Trophoblast cell (in vitro differentiated cells and primary cell): Measurements from ENCODE around the gene OBI1.
A peak's percentile ranks its signal among the peaks of the same experiment; 100 is the strongest.

Source experiments
- DNase-seq, 2 donors: peaks; one replicate each; pipeline ENCODE4 v3.0.0-alpha.2; 2016
- H2AFZ ChIP-seq: 2 replicates; pipeline ENCODE4 v1.6.1; 2013; ENCODE audit warnings: low read length, moderate library complexity, mild to moderate bottlenecking; ENCODE audit not compliant: insufficient read depth, poor library complexity
- H2AK5ac ChIP-seq: 2 replicates; pipeline ENCODE4 v1.6.1; 2013; ENCODE audit warnings: mild to moderate bottlenecking, low read length
- H2BK120ac ChIP-seq: 2 replicates; pipeline ENCODE4 v1.6.1; 2013; ENCODE audit warnings: low read length, mild to moderate bottlenecking, moderate library complexity; ENCODE audit not compliant: insufficient read depth, poor library complexity
- H2BK12ac ChIP-seq: 2 replicates; pipeline ENCODE4 v1.6.1; 2013; ENCODE audit warnings: mild to moderate bottlenecking, low read length, moderate library complexity
- H2BK5ac ChIP-seq: 2 replicates; pipeline ENCODE4 v1.6.1; 2013; ENCODE audit warnings: low read length, low read depth, moderate library complexity, mild to moderate bottlenecking; ENCODE audit not compliant: poor library complexity
- H3K14ac ChIP-seq: 2 replicates; pipeline ENCODE4 v1.6.1; 2013; ENCODE audit warnings: mild to moderate bottlenecking, low read length
- H3K18ac ChIP-seq: 2 replicates; pipeline ENCODE4 v1.6.1; 2013; ENCODE audit warnings: mild to moderate bottlenecking, low read length
- H3K23ac ChIP-seq: 2 replicates; pipeline ENCODE4 v1.6.1; 2013; ENCODE audit warnings: low read length
- H3K27ac ChIP-seq: 2 replicates; pipeline ENCODE4 v1.5.1; 2013; ENCODE audit warnings: low read depth, mild to moderate bottlenecking, inconsistent platforms, low read length, moderate library complexity
- H3K27me3 ChIP-seq: 2 replicates; pipeline ENCODE4 v1.6.1; 2013; ENCODE audit warnings: inconsistent platforms, mild to moderate bottlenecking, low read length, moderate library complexity; ENCODE audit not compliant: insufficient read depth
- H3K36me3 ChIP-seq, 2 experiments: 1 replicate in 1 of 2; 2 replicates in 1 of 2; pipeline ENCODE4 v1.6.1; 2013; ENCODE audit warnings: low read length in 2 of 2, mild to moderate bottlenecking in 2 of 2, moderate library complexity in 1 of 2; ENCODE audit not compliant: insufficient read depth in 2 of 2, control insufficient read depth in 1 of 2
- H3K4ac ChIP-seq: 2 replicates; pipeline ENCODE4 v1.6.1; 2013; ENCODE audit warnings: low read depth, mild to moderate bottlenecking, low read length, moderate library complexity
- H3K4me1 ChIP-seq, 2 experiments: 1 replicate in 1 of 2; 2 replicates in 1 of 2; pipeline ENCODE4 v1.6.1; 2013; ENCODE audit warnings: low read length in 2 of 2, mild to moderate bottlenecking in 2 of 2, moderate library complexity in 1 of 2; ENCODE audit not compliant: insufficient read depth in 2 of 2, control insufficient read depth in 1 of 2
- H3K4me2 ChIP-seq: 2 replicates; pipeline ENCODE4 v1.6.1; 2013; ENCODE audit warnings: inconsistent platforms, mild to moderate bottlenecking, low read length, moderate library complexity
- H3K4me3 ChIP-seq: 2 replicates; pipeline ENCODE4 v1.5.1; 2013; ENCODE audit warnings: mild to moderate bottlenecking, low read depth, low read length, inconsistent platforms
- H3K79me1 ChIP-seq: one replicate; pipeline ENCODE4 v1.6.1; 2013; ENCODE audit warnings: low read length
- H3K79me2 ChIP-seq: 2 replicates; pipeline ENCODE4 v1.6.1; 2013; ENCODE audit warnings: low read length, mild to moderate bottlenecking; ENCODE audit not compliant: control insufficient read depth, insufficient read depth, poor library complexity
- H3K9ac ChIP-seq: 2 replicates; pipeline ENCODE4 v1.6.1; 2013; ENCODE audit warnings: mild to moderate bottlenecking, low read length
- H3K9me3 ChIP-seq: 2 replicates; pipeline ENCODE4 v1.6.1; 2013; ENCODE audit warnings: low read depth, mild to moderate bottlenecking, control low read depth, inconsistent platforms, low read length; ENCODE audit not compliant: insufficient read depth
- H4K12ac ChIP-seq: 2 replicates; pipeline ENCODE4 v1.6.1; 2013; ENCODE audit warnings: low read depth, mild to moderate bottlenecking, low read length, moderate library complexity
- H4K8ac ChIP-seq: 2 replicates; pipeline ENCODE4 v1.6.1; 2013; ENCODE audit warnings: low read depth, mild to moderate bottlenecking, low read length, moderate library complexity
- H4K91ac ChIP-seq: one replicate; pipeline ENCODE4 v1.6.1; 2013; ENCODE audit warnings: low read depth, mild to moderate bottlenecking, low read length, moderate library complexity
- WGBS: extraction: QIAGEN DNeasy Blood & Tissue Kit; methylation state at CpG from one replicate; pipeline ENCODE4 v1.1.7; 2013; ENCODE audit warnings: missing lambda C conversion rate; ENCODE audit not compliant: insufficient read length, insufficient coverage; ENCODE audit errors: extremely low coverage; 5-methylcytosine and 5-hydroxymethylcytosine counted together

Gene OBI1

DNA sequence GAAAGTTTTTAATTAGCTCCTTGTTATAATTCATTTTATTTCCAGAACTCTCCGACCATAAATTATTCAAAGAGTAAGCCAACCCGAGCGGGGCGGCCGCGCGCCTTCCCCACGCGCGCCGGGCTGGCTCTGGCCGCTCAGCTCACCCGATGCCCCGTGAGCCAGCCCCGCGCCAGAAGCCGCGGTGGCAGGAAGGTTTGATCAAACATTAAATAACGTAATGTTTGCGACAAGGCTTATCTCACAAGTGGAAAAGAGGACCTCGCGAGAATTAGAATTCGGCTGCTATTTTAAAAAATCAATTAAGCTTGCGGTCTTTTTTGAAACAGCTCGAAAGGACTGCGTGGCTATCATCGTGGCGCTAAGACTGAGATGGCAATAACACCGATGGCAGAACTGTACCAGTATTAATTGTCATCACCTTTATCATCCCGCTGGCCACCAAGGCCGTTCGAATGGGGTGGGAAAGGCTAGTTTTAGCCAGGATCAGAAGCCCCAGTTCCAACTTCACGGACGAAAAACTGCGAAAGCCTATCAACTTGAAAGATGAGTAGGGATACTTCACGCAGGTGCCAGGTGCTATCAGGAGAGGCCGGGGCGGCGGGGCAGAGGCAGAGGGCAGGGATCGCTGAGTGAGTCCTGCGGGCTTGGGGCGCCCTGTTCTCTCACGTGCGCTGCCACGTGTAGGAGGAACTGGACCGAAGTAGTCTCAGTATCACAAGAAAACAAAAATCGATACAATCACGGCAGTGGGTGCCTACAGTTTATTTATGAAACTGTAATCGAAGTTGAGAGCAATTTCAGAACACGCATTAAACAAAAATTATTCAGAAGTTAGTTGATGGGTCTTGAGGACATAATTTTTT, 62.0 kb downstream of the OBI1 start:
- Histone ChIP-seq H3K4me1 (peaks cover 5 to 7% of the 10 kb centered on the region in 2 experiments), H3K9me3 (peaks cover 5% of the 10 kb centered on the region), H3K14ac (no peak overlapping the region), H2BK5ac (no peak overlapping the region), H2BK12ac (no peak overlapping the region), H3K18ac (no peak overlapping the region), H4K12ac (no peak overlapping the region), H3K4me3 (no peak overlapping the region), H3K4ac (no peak overlapping the region), H3K27me3 (peaks cover 76% of the 10 kb centered on the region), H3K36me3 (no peaks in the 10 kb centered on the region), H2BK120ac (no peak overlapping the region), H3K23ac (no peak overlapping the region), H2AFZ (no peak overlapping the region), H4K8ac (no peak overlapping the region), H3K79me1 (no peaks in the 10 kb centered on the region), H3K9ac (no peak overlapping the region), H2AK5ac (no peak overlapping the region), H4K91ac (no peak overlapping the region), H3K4me2 (peak overlapping the region; percentile 98), H3K79me2 (no peaks in the 10 kb centered on the region), H3K27ac (no peak overlapping the region)
- no CpG with 5 or more reads among the region's 50 CpGs for WGBS
- DNase-seq, result no peak

DNA sequence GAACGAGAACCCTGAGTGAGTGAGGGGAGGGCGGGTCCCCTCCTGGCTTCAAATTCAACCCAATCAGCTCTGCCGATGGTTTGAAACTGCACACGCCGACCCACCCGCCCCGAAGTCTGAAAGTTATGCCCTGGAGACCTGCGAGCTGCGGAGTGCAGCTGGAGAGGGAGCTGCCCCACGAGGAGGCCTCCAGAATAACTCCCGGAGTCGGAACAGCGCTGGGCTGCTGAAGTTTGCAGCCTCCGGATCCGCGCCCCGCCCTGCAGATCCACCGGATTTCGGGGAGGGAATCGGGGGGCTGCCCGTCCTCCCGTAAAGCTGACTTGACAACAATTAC, 62.6 kb downstream of the OBI1 start:
- Histone ChIP-seq H3K9me3 (peaks cover 2% of the 10 kb centered on the region), H3K27me3 (peaks cover 70% of the 10 kb centered on the region), H3K4me1 (peaks cover 2 to 3% of the 10 kb centered on the region in 2 experiments), H3K9ac (no peak overlapping the region), H3K14ac (no peak overlapping the region), H3K27ac (no peak overlapping the region), H3K23ac (no peak overlapping the region), H2BK120ac (no peak overlapping the region), H3K4me2 (peak overlapping the region; percentile 98), H3K79me1 (no peaks in the 10 kb centered on the region), H3K4ac (no peak overlapping the region), H2AK5ac (no peak overlapping the region), H3K79me2 (no peaks in the 10 kb centered on the region), H3K36me3 (no peaks in the 10 kb centered on the region), H2BK12ac (no peak overlapping the region), H4K91ac (no peak overlapping the region), H4K8ac (no peak overlapping the region), H3K4me3 (no peak overlapping the region), H2BK5ac (no peak overlapping the region), H3K18ac (no peak overlapping the region), H2AFZ (peak overlapping the region; percentile 54), H4K12ac (no peak overlapping the region)
- WGBS, result no CpG with 5 or more reads among the region's 22 CpGs
- no peak for DNase-seq

DNA sequence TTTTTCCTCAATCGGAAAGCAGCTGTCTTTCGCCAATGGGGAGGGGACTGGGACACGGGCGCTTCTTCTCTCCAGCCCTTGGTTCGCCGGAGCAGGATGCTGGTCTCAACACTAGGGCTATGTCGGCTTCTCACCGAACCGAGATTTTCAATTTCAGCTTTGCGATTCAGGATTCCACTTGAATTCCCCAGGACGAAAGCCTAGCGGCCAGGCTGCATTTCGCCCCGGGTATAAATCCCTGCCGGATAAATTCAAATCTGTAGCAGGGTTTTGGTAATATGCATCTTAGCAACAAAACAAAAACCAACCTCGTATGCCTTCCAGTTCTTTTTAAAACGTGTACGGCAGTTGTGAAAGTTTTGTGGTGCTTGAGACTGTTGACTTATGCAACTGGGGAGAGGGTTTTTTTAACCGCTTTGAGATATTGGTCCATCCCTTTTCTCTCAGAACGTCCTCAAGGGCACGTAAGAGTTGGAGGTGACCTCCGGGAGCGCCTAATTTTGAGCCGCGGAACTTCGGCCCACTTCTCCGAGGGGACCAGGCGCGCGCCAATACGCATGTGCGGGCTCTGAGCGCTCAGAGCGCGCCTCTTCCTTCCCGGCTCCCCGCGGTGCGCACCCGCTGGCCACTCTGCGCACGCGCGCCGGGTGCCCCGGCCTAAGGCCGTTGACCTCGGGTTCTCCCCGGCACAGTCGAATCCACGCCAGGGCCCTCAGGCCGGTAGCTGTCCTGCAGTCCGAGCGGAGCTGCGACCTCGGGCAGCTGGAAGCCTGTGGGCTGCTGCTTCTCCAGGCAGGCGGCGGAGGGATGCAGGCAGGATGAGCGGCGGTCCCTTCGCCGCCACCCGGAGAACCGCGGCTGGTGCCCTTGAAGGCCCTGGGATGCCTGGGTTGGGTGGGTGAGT, 63.2 kb downstream of the OBI1 start:
- Histone ChIP-seq H2BK120ac (no peak overlapping the region), H3K14ac (no peak overlapping the region), H4K8ac (no peak overlapping the region), H2BK5ac (no peak overlapping the region), H2AK5ac (no peak overlapping the region), H3K9me3 (no peaks in the 10 kb centered on the region), H3K4me1 (peaks cover 0 to 2% of the 10 kb centered on the region in 2 experiments), H3K4ac (no peak overlapping the region), H3K23ac (no peak overlapping the region), H2BK12ac (no peak overlapping the region), H3K9ac (no peak overlapping the region), H4K12ac (no peak overlapping the region), H3K27me3 (peaks cover 64% of the 10 kb centered on the region), H3K79me2 (no peaks in the 10 kb centered on the region), H2AFZ (peak overlapping the region; percentile 59), H4K91ac (no peak overlapping the region), H3K18ac (no peak overlapping the region), H3K79me1 (no peaks in the 10 kb centered on the region), H3K27ac (no peak overlapping the region), H3K4me3 (peak overlapping the region; percentile 53), H3K4me2 (peak overlapping the region; percentile 98), H3K36me3 (no peaks in the 10 kb centered on the region)
- no CpG with 5 or more reads among the region's 65 CpGs for WGBS
- DNase-seq, result no peak

DNA sequence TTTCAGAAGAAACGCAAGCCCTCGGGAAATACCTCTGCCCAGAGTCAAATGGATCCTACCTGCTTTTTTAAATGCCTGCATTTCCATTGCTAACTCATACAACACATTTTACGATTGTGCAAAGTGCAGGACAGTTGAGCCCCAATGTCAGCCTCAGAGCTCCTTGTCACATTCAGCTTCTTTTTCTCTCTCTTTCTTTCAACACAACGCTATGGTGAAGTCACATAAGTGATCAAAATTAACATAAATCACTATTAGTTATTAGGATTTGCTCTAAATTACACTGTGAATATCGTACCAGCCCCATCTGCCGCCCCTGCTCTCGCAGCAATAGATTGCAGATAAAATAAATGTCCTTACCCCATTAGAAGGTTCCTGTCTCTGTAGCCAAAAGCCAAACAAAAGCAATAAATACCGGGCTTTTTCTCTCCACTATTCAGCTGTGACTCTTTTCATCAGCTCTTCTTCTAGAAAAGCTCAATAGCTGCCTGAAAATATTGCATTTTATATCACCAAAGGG, 64.4 kb downstream of the OBI1 start:
- H3K36me3 ChIP-seq, result no peaks in the 10 kb centered on the region
- no peak overlapping the region for H2AFZ ChIP-seq
- H4K8ac ChIP-seq, result no peak overlapping the region
- H3K4me3 ChIP-seq, result no peak overlapping the region
- H3K79me1 ChIP-seq, result no peaks in the 10 kb centered on the region
- H2BK120ac ChIP-seq, result no peak overlapping the region
- H2BK5ac ChIP-seq, result no peak overlapping the region
- peaks cover 56% of the 10 kb centered on the region for H3K27me3 ChIP-seq
- H4K91ac ChIP-seq, result no peak overlapping the region
- no CpG with 5 or more reads among the region's 8 CpGs for WGBS
- no peak overlapping the region for H3K4me2 ChIP-seq
- H3K4ac ChIP-seq, result no peak overlapping the region
- H3K14ac ChIP-seq, result no peak overlapping the region
- no peak overlapping the region for H3K9ac ChIP-seq
- no peaks in the 10 kb centered on the region for H3K9me3 ChIP-seq
- H3K23ac ChIP-seq, result no peak overlapping the region
- no peak overlapping the region for H3K18ac ChIP-seq
- H3K27ac ChIP-seq, result no peak overlapping the region
- H3K4me1 ChIP-seq, result peaks cover 0 to 2% of the 10 kb centered on the region in 2 experiments
- no peak overlapping the region for H4K12ac ChIP-seq
- H2AK5ac ChIP-seq, result no peak overlapping the region
- H3K79me2 ChIP-seq, result no peaks in the 10 kb centered on the region
- DNase-seq, result no peak
- H2BK12ac ChIP-seq, result no peak overlapping the region
